CD4-positive, alpha-beta T cell treated with Interleukin-4 for 1 hour (primary cell): ENCODE data around the gene LECT2.

Experiments used
- DNase-seq, 2 donors: peaks; one replicate each; pipeline ENCODE4 v3.0.0-alpha.2; 2020 to 2022

Gene LECT2

GRCh38 chr5:135930949-135931295, 23.9 kb downstream of the LECT2 start:
- DNase-seq: no peak

- no peak for DNase-seq
Observed at GRCh38 chr5:135930029-135930948, 24.5 kb downstream of the LECT2 start.

- DNase-seq: no peak
Observed at GRCh38 chr5:135921388-135921787, 33.4 kb downstream of the LECT2 start.

- no peak for DNase-seq
Observed at GRCh38 chr5:135920199-135920598, 34.6 kb downstream of the LECT2 start.

DNA sequence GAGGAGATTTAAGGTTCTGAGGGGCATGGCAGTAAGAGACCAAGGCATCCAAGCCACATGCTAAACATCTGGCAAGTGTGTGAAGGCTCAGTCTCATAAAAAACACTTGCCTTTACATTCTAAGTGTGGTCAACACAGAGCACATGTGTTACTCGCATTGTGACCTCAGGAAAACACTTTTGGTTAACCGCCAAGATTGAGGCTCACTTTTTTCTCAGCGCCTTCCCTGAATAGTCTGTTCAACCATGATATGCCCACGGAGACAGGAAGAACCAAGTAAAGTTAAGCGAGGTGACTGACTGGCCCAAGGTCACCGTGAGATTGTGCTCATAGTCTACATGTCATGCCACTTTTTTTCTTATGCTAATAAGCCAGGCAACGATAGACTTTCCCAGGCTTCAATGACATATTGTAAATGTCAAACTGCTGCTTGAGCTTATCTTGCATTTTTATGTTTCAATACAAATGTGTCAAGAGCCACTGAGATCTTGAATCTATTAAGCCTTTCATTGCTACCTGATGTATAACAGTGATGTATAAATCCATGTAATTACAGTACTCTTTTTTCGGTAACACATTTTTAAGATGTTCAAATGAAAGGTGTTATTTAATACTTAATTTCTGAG, 38.0 kb downstream of the LECT2 start:
- peak in 1 of 2 donors; percentile 5 for DNase-seq

GRCh38 chr5:135915466-135916001, 39.2 kb downstream of the LECT2 start:
- DNase-seq: no peak

DNA sequence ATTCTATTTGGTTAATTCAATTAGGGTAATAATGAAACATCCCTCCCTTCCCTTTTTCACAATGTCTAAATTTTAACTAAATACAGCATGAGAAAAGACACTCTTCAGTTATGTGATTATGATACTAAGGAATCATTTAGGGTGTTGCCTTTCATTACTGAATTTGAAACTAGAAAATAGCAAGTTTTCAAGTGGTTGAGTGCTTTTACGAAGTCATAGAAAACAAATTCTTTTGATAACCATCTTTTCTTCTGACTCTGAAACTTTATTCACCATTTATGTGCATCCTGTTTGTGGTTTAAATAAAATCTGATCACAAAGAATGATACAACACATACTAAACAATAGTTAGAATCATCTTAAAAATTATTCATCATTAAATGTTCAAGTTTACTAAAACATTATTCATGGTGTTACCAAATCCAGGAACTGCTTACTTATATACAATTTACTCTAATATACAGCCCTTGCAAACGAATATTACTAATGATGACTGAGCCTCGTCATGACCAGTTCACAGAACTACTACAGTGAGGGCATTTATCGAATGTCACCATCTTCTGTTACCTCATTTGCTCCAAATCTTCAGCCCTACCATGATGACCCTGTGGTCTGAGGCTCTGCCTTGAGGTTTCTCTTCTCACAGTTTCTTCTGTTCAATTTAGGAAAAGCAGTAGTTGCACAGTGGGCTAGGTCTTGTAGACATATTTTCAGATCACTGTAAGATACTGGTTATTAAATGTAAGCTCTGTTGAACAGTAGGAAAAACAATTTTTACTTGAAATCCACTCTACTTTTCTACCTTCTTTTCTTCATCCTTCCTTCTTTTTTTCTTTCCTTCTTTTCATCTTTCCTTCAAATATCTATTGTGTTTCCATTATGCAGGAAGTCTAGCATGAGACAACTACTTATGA, 40.8 kb downstream of the LECT2 start:
- DNase-seq: peak in 1 of 2 donors; percentile 2

DNA sequence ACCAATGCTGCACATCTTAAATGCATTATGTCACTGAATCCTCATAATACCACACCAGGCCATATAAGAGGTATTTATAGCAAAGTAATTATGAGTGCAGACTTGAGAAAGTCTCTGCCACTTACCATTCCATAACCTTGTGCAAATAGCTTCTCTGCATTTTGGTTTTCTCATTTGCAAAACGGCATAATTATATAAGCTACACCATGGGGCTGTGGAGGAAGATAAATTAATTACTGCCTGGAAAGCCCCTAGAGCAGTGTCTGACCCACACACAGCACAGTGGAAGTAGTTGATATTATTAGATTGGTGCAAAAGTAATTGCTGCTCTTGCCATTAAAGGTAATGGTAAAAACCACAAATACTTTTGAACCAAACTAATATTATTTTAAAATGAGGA, 49.6 kb downstream of the LECT2 start:
- no peak for DNase-seq

DNA sequence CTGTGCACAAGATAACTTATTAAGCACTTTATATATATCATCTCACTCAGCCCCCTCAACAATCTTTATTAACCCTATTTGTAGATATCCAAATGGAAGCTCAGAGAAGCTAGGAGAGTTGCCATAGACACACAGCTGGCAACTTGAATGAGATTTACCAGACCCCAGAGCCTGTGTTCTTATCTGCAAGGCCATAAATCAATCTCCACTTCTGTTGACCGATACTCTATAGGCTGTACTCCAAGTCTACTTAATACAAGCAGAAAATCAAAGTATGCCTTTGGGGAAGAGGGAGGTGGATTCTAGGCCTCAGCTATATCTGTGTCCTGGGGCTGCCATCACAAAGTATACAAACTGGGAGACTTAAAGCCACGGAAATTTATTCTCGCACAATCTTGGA, 53.1 kb downstream of the LECT2 start:
- no peak for DNase-seq

GRCh38 chr5:135900276-135900675, 54.5 kb downstream of the LECT2 start:
- no peak for DNase-seq

DNA sequence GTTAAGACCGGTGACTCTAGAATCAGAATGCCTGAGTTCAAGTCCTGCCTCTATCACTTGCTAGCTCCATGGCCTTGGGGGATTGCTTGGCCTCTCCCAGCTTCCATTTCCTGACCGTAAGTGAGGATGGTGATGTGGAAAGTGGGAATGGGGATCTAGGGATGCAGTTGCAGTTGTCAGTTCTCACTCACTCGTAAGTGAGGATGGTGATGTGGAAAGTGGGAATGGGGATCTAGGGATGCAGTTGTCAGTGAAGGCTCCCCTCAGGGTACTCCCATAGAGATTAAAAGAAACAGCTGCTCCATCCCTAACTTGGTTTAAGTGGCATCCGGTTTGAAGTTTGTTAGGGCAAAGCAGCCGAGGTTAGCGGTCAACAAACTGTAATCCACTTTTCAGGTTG, 56.1 kb downstream of the LECT2 start:
- DNase-seq: no peak
